Tibial artery (tissue), 4 donors: ENCODE data around the gene DNAH9.

Source experiments
- DNase-seq, 2 donors: peaks; one replicate each; pipeline ENCODE4 v3.0.0-alpha.2; 2019
- H3K27ac ChIP-seq, 2 donors: fragments of 200-600 bp; sonication (generic) in 1 of 2; 1 replicate in 1 of 2; 2 replicates in 1 of 2; pipeline ENCODE4 v1.5.1; 2018 to 2019; ENCODE audit warnings: mild to moderate bottlenecking in 1 of 2
- H3K27me3 ChIP-seq, 2 donors: fragments of 200-600 bp; sonication (generic) in 1 of 2; one replicate each; pipeline versions ENCODE4 v1.5.1 to v1.6.0; 2016 to 2019
- H3K36me3 ChIP-seq, 3 donors: fragments of 200-600 bp; sonication (generic) in 2 of 3; one replicate each; pipeline ENCODE4 v1.5.1; 2016 to 2019; ENCODE audit warnings: mild to moderate bottlenecking in 2 of 3
- H3K4me1 ChIP-seq, 4 donors: fragments of 200-600 bp; sonication (generic) in 2 of 4; 1 replicate in 3 of 4; 2 replicates in 1 of 4; pipeline ENCODE4 v1.5.1; 2016 to 2019
- H3K4me3 ChIP-seq, 2 donors: fragments of 200-600 bp; sonication (generic) in 1 of 2; 1 replicate in 1 of 2; 2 replicates in 1 of 2; pipeline ENCODE4 v1.5.1; 2018 to 2019; ENCODE audit warnings: mild to moderate bottlenecking in 2 of 2
- H3K9me3 ChIP-seq, 3 donors: fragments of 200-600 bp; sonication (generic) in 1 of 3; one replicate each; pipeline ENCODE4 v1.5.1; 2016 to 2019
- CTCF ChIP-seq, 2 experiments: fragments of 200-600 bp in 1 of 2; fragments of 450-650 bp in 1 of 2; IDR thresholded peaks; one replicate each; pipeline ENCODE4 v1.5.1; 2017 to 2019; ENCODE audit warnings: antibody characterized with exemption in 2 of 2, mild to moderate bottlenecking in 1 of 2, moderate library complexity in 1 of 2
- intact Hi-C: fragments of 100-400 bp; cut with DNase I; formaldehyde crosslinking; loops from one replicate; pipeline ENCODE4 v1.15.0; 2023; ENCODE audit warnings: low total_unique reads

Gene DNAH9

GRCh38 chr17:11700668-11701067 is 102.4 kb downstream of the DNAH9 start:
- Histone ChIP-seq H3K36me3 (no peaks in the 10 kb centered on the region), H3K9me3 (no peaks in the 10 kb centered on the region), H3K4me1 (no peaks in the 10 kb centered on the region), H3K4me3 (no peak overlapping the region), H3K27me3 (no peaks in the 10 kb centered on the region), H3K27ac (no peak overlapping the region)
- DNase-seq = no peak
- intact Hi-C loops = no loop called here
- TF ChIP-seq CTCF (IDR thresholded peaks at IDR 0.05) = no peak

- H3K27me3 ChIP-seq = no peaks in the 10 kb centered on the region
- H3K4me3 ChIP-seq = no peak overlapping the region
- intact Hi-C loops = no loop called here
- H3K27ac ChIP-seq = no peak overlapping the region
- H3K4me1 ChIP-seq = no peaks in the 10 kb centered on the region
- no peaks in the 10 kb centered on the region for H3K36me3 ChIP-seq
- TF ChIP-seq CTCF (IDR thresholded peaks at IDR 0.05) = no peak
- H3K9me3 ChIP-seq = no peaks in the 10 kb centered on the region
- DNase-seq = no peak
Measured at GRCh38 chr17:11701911-11702310, 103.6 kb downstream of the DNAH9 start.

GRCh38 chr17:11704041-11704440 is 105.8 kb downstream of the DNAH9 start:
- DNase-seq = no peak
- no peaks in the 10 kb centered on the region for H3K4me1 ChIP-seq
- no peak overlapping the region for H3K4me3 ChIP-seq
- no peak for TF ChIP-seq CTCF (IDR thresholded peaks at IDR 0.05)
- no peak overlapping the region for H3K27ac ChIP-seq
- H3K27me3 ChIP-seq = no peaks in the 10 kb centered on the region
- no peaks in the 10 kb centered on the region for H3K9me3 ChIP-seq
- intact Hi-C loops = no loop called here
- H3K36me3 ChIP-seq = no peaks in the 10 kb centered on the region

- Histone ChIP-seq H3K4me1 (no peaks in the 10 kb centered on the region), H3K36me3 (no peaks in the 10 kb centered on the region), H3K27ac (no peak overlapping the region), H3K4me3 (no peak overlapping the region), H3K9me3 (no peaks in the 10 kb centered on the region), H3K27me3 (no peaks in the 10 kb centered on the region)
- no peak for DNase-seq
- intact Hi-C loops = no loop called here
- TF ChIP-seq CTCF (IDR thresholded peaks at IDR 0.05) = no peak
Measured at GRCh38 chr17:11705111-11705510, 106.8 kb downstream of the DNAH9 start.

GRCh38 chr17:11707586-11707985 is 109.3 kb downstream of the DNAH9 start:
- no peaks in the 10 kb centered on the region for H3K36me3 ChIP-seq
- DNase-seq = no peak
- intact Hi-C loops = no loop called here
- H3K9me3 ChIP-seq = no peaks in the 10 kb centered on the region
- H3K27ac ChIP-seq = no peak overlapping the region
- TF ChIP-seq CTCF (IDR thresholded peaks at IDR 0.05) = no peak
- H3K27me3 ChIP-seq = no peaks in the 10 kb centered on the region
- no peaks in the 10 kb centered on the region for H3K4me1 ChIP-seq
- no peak overlapping the region for H3K4me3 ChIP-seq

GRCh38 chr17:11712456-11712855 is 114.2 kb downstream of the DNAH9 start:
- intact Hi-C loops = loop anchor here (10.0 kb wide), 1 partner anchor 52 kb away; no protein-coding TSS in a partner anchor
- no peaks in the 10 kb centered on the region for H3K9me3 ChIP-seq

More at GRCh38 chr17:11712456-11712855, 114.2 kb downstream of the DNAH9 start:
- TF ChIP-seq CTCF (IDR thresholded peaks at IDR 0.05) = no peak
- no peaks in the 10 kb centered on the region for H3K36me3 ChIP-seq
- DNase-seq = no peak
- no peaks in the 10 kb centered on the region for H3K4me1 ChIP-seq
- no peak overlapping the region for H3K27ac ChIP-seq
- no peaks in the 10 kb centered on the region for H3K27me3 ChIP-seq
- H3K4me3 ChIP-seq = no peak overlapping the region
